SKM-1 (cell line): ENCODE results near the gene POM121.
"Not testable (repeated sequence)": the region's sequence is repeated elsewhere in the genome, so short reads cannot be mapped to it uniquely, and the experiment has no call there.

Source experiments
- DNase-seq: peaks from one replicate; lab custom pipeline; 2025; ENCODE audit not compliant: unreplicated experiment; lab: John Stamatoyannopoulos, UW

POM121 gene

GRCh38 chr7:72949276-72949675 lies 24.4 kb downstream of the POM121 start:
- not testable (repeated sequence) for DNase-seq

DNA sequence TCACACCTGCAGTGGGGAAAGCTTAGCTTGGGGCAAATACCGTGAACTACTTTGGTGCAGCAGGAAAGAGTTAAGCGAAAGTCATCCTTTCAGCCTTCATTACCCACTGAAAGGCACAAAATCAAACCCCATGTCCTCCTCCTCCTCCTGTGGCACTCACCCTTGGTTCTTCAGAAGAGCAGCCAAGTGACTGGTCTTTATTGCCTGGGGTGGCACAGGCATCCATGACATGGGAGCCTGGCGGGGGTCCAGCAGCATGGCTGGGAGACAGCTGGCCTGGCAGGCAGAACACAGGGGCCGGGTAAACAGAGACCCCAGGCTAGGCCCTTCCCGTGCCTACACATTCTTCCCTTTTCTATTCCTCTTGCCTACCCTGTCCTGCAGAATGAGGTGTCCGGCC lies 24.8 kb downstream of the POM121 start:
- not testable (repeated sequence) for DNase-seq

GRCh38 chr7:72950432-72950831 lies 25.5 kb downstream of the POM121 start:
- not testable (repeated sequence) for DNase-seq

- DNase-seq: not testable (repeated sequence)
These were observed 29.1 kb downstream of the POM121 start for GRCh38 chr7:72953901-72954562.

DNA sequence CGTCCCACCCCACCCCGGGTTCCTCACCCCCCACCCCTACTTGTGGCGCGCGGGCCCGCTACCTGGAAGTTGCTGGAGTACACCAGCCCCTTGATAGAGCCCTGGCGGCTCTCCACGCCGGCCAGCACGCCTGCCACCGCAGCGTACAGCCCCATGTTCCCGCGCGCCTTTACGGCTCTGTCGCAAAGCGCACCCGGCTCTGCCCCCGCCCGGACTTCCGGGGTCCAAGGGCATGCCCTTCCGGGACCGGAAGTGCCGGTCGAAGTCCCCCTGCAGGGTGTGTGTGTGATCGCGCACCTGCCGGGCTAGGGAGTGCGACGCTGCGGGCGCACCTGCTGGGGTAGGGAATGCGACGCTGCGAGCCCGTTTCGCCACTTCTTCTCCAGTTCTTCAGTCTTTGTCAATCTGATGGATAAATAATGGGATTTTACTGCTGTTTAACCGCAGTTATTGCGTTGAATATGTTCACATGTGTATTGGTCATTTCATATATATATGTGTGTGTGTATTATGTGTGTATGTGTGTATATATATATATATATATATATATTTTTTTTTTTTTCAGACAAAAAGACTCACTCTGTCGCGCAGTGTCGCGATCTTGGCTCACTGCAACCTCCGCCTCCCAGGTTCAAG lies 29.8 kb downstream of the POM121 start:
- not testable (repeated sequence) for DNase-seq

DNA sequence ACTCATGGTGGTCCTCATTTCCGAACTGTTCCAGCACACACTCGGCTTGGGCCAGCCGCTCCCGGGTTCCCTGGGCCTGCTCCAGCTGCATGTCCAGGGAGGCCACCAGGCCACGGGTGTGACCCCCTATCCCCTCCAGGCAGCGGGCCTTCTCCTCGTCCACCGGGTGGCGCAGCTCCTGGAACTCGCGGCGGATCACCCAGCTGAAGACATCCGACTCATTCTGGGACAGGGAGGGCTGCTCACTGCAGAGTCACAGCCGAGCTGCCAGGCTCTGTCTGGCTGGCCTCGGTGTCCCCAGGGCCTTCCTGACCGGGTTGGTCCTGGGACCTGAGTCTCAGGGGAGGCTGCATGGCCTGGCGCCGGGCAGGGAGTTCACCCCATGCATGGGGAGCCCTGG lies 35.1 kb downstream of the POM121 start:
- not testable (repeated sequence) for DNase-seq

GRCh38 chr7:72960626-72961345 lies 35.9 kb downstream of the POM121 start:
- DNase-seq: not testable (repeated sequence)

DNA sequence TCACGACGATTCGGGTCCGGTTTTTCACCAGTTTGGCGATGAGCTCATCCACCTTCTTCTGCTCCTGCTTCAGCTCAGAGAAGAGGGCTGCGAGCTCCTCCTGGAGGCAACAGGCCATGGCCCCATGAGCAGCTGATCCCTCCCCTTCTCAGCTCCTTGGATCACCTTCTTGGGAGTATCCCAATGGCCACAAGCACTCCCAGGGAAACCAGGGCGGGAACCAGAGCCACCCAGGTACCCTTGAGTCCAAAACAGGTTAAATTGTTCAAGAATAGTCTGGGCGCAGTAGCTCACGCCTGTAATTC lies 36.4 kb downstream of the POM121 start:
- DNase-seq: not testable (repeated sequence)

- not testable (repeated sequence) for DNase-seq
These were observed 38.2 kb downstream of the POM121 start for GRCh38 chr7:72963056-72963455.

GRCh38 chr7:72965186-72965975 lies 40.5 kb downstream of the POM121 start:
- not testable (repeated sequence) for DNase-seq

- not testable (repeated sequence) for DNase-seq
These were observed 42.0 kb downstream of the POM121 start for GRCh38 chr7:72966892-72967291.

DNA sequence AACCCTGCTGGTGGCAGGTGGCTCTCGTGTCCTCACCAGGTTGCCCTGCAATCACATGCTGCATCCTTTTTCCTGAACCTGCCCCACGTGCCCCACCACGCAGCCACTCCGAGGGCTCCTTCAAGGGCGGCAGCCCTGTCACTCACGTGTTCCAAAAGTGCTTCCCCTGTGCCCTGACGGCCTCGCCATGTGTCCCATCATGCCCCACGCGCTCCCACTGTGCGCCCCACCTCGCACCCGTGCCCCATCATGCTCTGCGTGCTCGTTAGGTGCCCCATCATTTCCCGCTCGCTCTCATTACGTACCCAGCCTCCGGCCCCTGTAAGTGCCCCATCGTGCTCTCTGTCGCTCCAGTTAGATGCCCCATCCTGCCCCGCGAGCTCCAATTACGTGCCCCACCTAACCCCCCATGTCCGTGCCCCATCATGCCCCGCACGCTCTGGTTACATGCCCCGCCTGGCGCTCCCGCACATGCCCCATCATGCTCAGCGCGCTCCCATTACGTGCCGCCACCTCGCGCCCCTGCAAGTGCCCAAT lies 44.2 kb downstream of the POM121 start, which contains the start of gene TRIM74:
TRIM74 (minus strand) TSS at position 487 of the 537 bp plus-strand sequence. CDS start 3,309 bp downstream, outside the sequence.
- not testable (repeated sequence) for DNase-seq

DNA sequence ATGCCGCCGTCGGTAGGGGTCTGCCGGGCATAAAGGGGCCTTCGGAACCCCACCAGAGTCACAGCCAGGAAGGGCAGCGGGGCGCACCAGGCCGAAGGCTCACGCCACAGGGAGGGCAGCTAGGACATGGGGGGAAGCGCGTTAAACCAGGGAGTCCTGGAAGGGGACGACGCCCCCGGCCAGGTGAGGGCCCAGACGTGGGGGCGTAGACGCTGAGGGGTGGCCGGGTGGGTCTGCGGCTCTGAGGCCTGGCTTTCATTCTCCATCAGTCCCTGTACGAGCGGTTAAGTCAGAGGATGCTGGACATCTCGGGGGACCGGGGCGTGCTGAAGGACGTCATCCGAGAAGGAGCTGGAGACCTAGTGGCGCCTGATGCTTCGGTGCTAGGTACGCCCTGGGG lies 44.8 kb downstream of the POM121 start:
- not testable (repeated sequence) for DNase-seq

DNA sequence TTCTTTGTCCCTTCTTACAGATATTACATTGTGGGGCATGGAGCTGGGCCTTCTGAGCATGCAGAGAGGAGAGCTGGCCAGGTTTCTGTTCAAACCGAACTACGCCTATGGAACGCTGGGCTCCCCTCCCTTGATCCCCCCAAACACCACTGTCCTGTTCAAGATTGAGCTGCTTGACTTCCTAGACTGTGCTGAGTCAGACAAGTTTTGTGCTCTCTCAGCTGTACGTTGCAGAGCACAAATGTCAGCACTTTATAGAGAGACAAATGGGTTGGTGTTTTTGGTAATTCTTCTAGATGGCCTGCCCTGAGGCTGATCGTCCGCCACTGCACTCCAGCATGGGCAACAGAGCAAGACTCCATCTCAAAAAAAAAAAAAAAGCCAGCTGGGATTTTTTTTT lies 46.6 kb downstream of the POM121 start:
- not testable (repeated sequence) for DNase-seq

GRCh38 chr7:72974781-72975180 lies 49.9 kb downstream of the POM121 start:
- not testable (repeated sequence) for DNase-seq

GRCh38 chr7:72975656-72976286 lies 50.9 kb downstream of the POM121 start:
- DNase-seq: not testable (repeated sequence)

GRCh38 chr7:72976434-72976833 lies 51.5 kb downstream of the POM121 start:
- DNase-seq: not testable (repeated sequence)

DNA sequence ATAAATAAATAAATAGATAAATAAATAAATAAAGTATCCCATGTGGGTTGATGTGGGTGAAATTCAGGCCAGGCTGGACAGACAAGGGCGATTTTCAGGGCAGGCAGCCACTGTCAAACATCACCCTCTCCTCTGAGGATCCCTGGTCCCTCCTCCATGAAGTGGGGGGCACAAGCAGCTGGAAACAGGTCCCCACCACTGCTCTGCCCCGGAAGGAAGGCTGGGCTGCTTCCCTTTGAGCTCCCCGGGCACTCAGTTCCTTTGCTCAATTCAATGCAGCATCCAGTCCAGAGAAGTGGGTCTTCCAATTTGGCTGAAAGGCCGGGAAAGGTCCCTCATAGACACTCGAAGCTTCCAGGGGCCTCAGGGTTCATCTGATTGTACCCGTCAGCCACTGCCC lies 55.5 kb downstream of the POM121 start:
- not testable (repeated sequence) for DNase-seq

DNA sequence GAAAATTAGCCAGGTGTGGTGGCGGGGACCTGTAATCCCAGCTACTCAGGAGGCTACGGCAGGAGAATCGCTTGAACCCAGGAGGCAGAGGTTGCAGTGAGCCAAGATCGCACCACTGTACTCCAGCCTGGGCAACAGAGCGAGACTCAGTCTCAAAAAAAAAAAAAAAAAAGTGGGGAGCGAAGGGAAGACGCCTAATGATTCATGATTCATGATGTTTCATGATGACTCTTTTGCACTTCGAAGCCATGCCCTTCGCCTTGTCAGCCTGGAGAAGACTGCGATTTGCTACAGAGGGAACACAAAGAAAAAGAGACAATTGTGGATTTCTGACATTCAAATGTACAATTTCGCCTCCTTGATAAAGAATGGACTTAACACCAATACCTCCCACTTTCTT lies 57.2 kb downstream of the POM121 start:
- not testable (repeated sequence) for DNase-seq

DNA sequence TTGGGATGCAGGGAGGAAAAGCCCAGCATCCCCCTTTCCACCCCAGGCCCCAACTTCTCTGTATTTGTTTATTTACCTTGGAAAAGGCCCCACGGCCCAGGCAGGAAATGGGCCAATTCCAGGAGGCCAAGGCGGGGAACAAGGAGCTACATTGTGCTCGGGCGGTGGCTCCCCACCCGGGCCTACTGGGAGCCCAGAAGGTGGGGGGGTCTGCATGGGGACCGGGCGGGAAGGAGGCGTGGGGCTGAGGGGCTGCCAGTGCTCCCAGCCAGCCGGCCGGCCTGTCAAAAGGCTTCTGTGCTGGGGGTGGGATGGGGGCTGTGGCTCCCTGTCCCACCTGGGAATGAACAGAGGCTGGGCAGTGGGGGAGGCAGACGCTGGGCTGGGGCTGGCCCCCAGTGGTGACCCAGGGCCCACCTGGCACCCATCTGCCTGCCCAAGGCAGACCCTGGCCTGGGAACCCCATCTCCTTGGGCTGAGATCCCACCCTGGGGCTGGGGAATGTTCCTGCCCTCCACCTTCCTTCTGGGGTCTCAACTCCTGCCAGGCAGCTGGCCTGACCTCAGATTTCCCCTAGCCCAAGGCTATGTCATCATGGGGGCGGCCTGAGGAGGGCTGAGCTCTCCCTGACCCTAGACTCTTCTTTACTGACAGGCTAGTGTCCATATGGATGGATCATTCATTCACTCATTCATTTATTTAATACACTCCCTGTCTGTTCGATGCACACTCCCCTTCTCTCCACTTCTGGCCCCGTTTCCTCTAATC lies 65.4 kb downstream of the POM121 start:
- DNase-seq: not testable (repeated sequence)
